ENCODE results near the gene ITM2A. TPM values are rescaled to one million over a fixed set of nuclear protein-coding genes. Genes with fewer than 3 reads are reported as not detected.

The ITM2A gene
- total RNA-seq = 100 to 1,000 TPM; 141 to 146 TPM

GRCh38 chrX:79366873-79367749 is at the start of gene ITM2A:
TSS of gene ITM2A (minus strand) at chrX:79367334. CDS start at chrX:79367215, 119 bp downstream.

Other genes starting within 250 kb of the ITM2A start
- gene GPR174, start 222.6 kb downstream of the ITM2A start, total RNA-seq = 10 to 100 TPM; 30.0 to 30.5 TPM